Tibial nerve (tissue), 3 donors: Measurements from ENCODE around the gene ADAMTSL1.

Experiments
- EP300 ChIP-seq, 2 donors: sonication (generic); formaldehyde crosslinking; IDR thresholded peaks; one replicate each; pipeline ENCODE4 v1.6.1; 2017; ENCODE audit warnings: antibody characterized with exemption in 2 of 2, mild to moderate bottlenecking in 1 of 2
- POLR2A ChIP-seq, 2 donors: fragments of 450-650 bp; IDR thresholded peaks; one replicate each; pipeline ENCODE4 v1.6.1; 2017; ENCODE audit warnings: antibody characterized with exemption in 2 of 2, mild to moderate bottlenecking in 2 of 2, moderate library complexity in 2 of 2

DNA sequence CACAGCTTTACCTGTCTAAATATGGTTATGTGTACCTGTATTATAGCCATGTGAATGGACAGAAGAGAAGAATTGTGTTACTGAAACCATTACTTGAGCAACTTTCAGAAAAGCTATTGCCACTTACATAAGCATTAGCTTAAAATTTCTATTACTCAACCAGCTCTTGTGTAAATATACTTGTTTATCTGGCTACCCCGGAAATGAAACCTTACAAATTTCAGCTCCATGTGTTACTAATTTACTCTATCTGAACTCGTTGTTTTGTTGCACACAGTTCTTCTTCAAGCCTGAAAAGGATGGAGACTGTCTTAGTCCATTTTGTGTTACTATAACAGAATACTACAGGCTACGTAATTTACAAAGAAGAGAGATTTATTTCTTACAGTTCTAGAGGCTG, 22.5 kb upstream of the ADAMTSL1 start:
- no peak for TF ChIP-seq POLR2A (IDR thresholded peaks at IDR 0.05)
- no peak for TF ChIP-seq EP300 (IDR thresholded peaks at IDR 0.05)
